Measurements from ENCODE around the gene IQCK. TPM values are rescaled to one million over a fixed set of nuclear protein-coding genes. Genes with fewer than 3 reads are reported as not detected.

IQCK gene
- total and polyA plus RNA-seq, 8 donors: 3.5 to 100.0 (median 13.6) TPM

GRCh38 chr16:19744670-19745069 lies 26.6 kb downstream of the IQCK start:
- Histone ChIP-seq H3K36me3 (peaks cover 0 to 7% (median 0%) of the 10 kb centered on the region in 4 donors), H3K4me3 (no peak overlapping the region), H3K4me1 (peaks cover 11 to 58% (median 35%) of the 10 kb centered on the region in 4 donors), H3K9me3 (no peaks in the 10 kb centered on the region), H3K27ac (peak overlapping the region in 1 of 5 donors; percentile 29), H3K27me3 (no peaks in the 10 kb centered on the region)
- TF ChIP-seq POLR2AphosphoS5 (IDR thresholded peaks at IDR 0.05): peak in 1 of 3 donors; percentile 35
- TF ChIP-seq CTCF (IDR thresholded peaks at IDR 0.05): no peak
- peak in 1 of 2 donors; percentile 47 for DNase-seq
- WGBS, 5 donors: 25 to 50% (median 30%) methylated on average over 3 of the region's 3 CpGs
- intact Hi-C loops (cut with DNase I; ENCODE audit: low total_unique reads): no loop called here

- H3K27ac ChIP-seq: peak overlapping the region in 4 of 5 donors; percentile 12 to 47 (median 26)
- no peak for DNase-seq
- WGBS, 5 donors: 47 to 63% (median 56%) methylated on average over 9 of the region's 9 CpGs
Observed at GRCh38 chr16:19745286-19746010, 27.4 kb downstream of the IQCK start.

GRCh38 chr16:19746561-19746960 lies 28.5 kb downstream of the IQCK start:
- TF ChIP-seq CTCF (IDR thresholded peaks at IDR 0.05): no peak
- no peak for TF ChIP-seq EP300 (IDR thresholded peaks at IDR 0.05)
- TF ChIP-seq POLR2AphosphoS5 (IDR thresholded peaks at IDR 0.05): no peak
- no peak for TF ChIP-seq POLR2A (IDR thresholded peaks at IDR 0.05)
- Histone ChIP-seq H3K9me3 (no peaks in the 10 kb centered on the region), H3K4me3 (no peak overlapping the region), H3K27ac (peak overlapping the region in 3 of 5 donors; percentile 36 to 42 (median 41)), H3K4me1 (peaks cover 18 to 67% (median 46%) of the 10 kb centered on the region in 4 donors), H3K27me3 (no peaks in the 10 kb centered on the region), H3K36me3 (no peaks in the 10 kb centered on the region)
- DNase-seq: peak in 1 of 2 donors; percentile 52
- intact Hi-C loops (cut with DNase I; ENCODE audit: low total_unique reads): no loop called here
- WGBS, 5 donors: 20 to 33% (median 25%) methylated on average over 4 of the region's 4 CpGs

More at GRCh38 chr16:19745286-19746010, 27.4 kb downstream of the IQCK start:
- Histone ChIP-seq H3K9me3 (no peaks in the 10 kb centered on the region), H3K4me3 (no peak overlapping the region), H3K27me3 (no peaks in the 10 kb centered on the region), H3K4me1 (peaks cover 11 to 58% (median 37%) of the 10 kb centered on the region in 4 donors), H3K36me3 (no peaks in the 10 kb centered on the region)
- intact Hi-C loops (cut with DNase I; ENCODE audit: low total_unique reads): no loop called here
- no peak for TF ChIP-seq EP300 (IDR thresholded peaks at IDR 0.05)
- TF ChIP-seq CTCF (IDR thresholded peaks at IDR 0.05): no peak
- TF ChIP-seq POLR2AphosphoS5 (IDR thresholded peaks at IDR 0.05): no peak
- no peak for TF ChIP-seq POLR2A (IDR thresholded peaks at IDR 0.05)

- peak overlapping the region in 1 of 5 donors; percentile 12 for H3K27ac ChIP-seq
- H3K4me3 ChIP-seq: no peak overlapping the region
- H3K9me3 ChIP-seq: no peaks in the 10 kb centered on the region
- no peaks in the 10 kb centered on the region for H3K36me3 ChIP-seq
- intact Hi-C loops (cut with DNase I; ENCODE audit: low total_unique reads): no loop called here
- H3K4me1 ChIP-seq: peaks cover 23 to 76% (median 52%) of the 10 kb centered on the region in 4 donors
- 44 to 55% (median 49%) methylated on average over 2 of the region's 2 CpGs for WGBS, 5 donors
- TF ChIP-seq CTCF (IDR thresholded peaks at IDR 0.05): no peak
- no peak for TF ChIP-seq POLR2A (IDR thresholded peaks at IDR 0.05)
- TF ChIP-seq EP300 (IDR thresholded peaks at IDR 0.05): no peak
- no peak for TF ChIP-seq POLR2AphosphoS5 (IDR thresholded peaks at IDR 0.05)
- DNase-seq: no peak
- no peaks in the 10 kb centered on the region for H3K27me3 ChIP-seq
Observed at GRCh38 chr16:19748389-19749168, 30.5 kb downstream of the IQCK start.

Measured in stomach (tissue), 9 donors.